Smooth muscle cell (in vitro differentiated cells): ENCODE results near the gene MEGF6. TPM values are rescaled to one million over a fixed set of nuclear protein-coding genes. Genes with fewer than 3 reads are reported as not detected.

Experiments
- DNase-seq: peaks from one replicate; lab custom pipeline; 2025; ENCODE audit not compliant: unreplicated experiment; lab: John Stamatoyannopoulos, UW
- H2AFZ ChIP-seq: fragments of 200-600 bp; sonication (generic); 2 replicates; pipeline ENCODE4 v1.6.0; 2016; ENCODE audit warnings: antibody characterized with exemption, low read depth, mild to moderate bottlenecking
- H3F3A ChIP-seq: fragments of 200-600 bp; sonication (generic); 2 replicates; pipeline ENCODE4 v1.6.0; 2017; ENCODE audit warnings: antibody characterized with exemption, low read depth
- H3K27ac ChIP-seq: fragments of 200-600 bp; sonication (generic); 2 replicates; pipeline ENCODE4 v1.5.1; 2016; ENCODE audit warnings: low read depth, mild to moderate bottlenecking
- H3K27me3 ChIP-seq: fragments of 200-600 bp; sonication (generic); 2 replicates; pipeline ENCODE4 v1.6.1; 2016; ENCODE audit warnings: low read depth, mild to moderate bottlenecking
- H3K36me3 ChIP-seq: fragments of 200-600 bp; sonication (generic); 2 replicates; pipeline ENCODE4 v1.5.1; 2016; ENCODE audit warnings: low read depth
- H3K4me1 ChIP-seq: fragments of 200-600 bp; sonication (generic); 2 replicates; pipeline ENCODE4 v1.5.1; 2016; ENCODE audit warnings: low read depth
- H3K4me2 ChIP-seq: fragments of 200-600 bp; sonication (generic); 2 replicates; pipeline ENCODE4 v1.6.0; 2016; ENCODE audit warnings: mild to moderate bottlenecking
- H3K4me3 ChIP-seq: fragments of 200-600 bp; sonication (generic); 2 replicates; pipeline ENCODE4 v1.5.1; 2016; ENCODE audit warnings: mild to moderate bottlenecking
- H3K79me2 ChIP-seq: fragments of 200-600 bp; sonication (generic); 2 replicates; pipeline ENCODE4 v1.6.0; 2016; ENCODE audit warnings: low read depth, mild to moderate bottlenecking
- H3K9ac ChIP-seq: fragments of 200-600 bp; sonication (generic); 2 replicates; pipeline ENCODE4 v1.6.0; 2016; ENCODE audit warnings: low read depth
- H3K9me3 ChIP-seq: fragments of 200-600 bp; sonication (generic); replicated peaks from 2 replicates; pipeline ENCODE4 v1.5.1; 2016; ENCODE audit warnings: low read depth
- H4K20me1 ChIP-seq: fragments of 200-600 bp; sonication (generic); 2 replicates; pipeline ENCODE4 v1.6.0; 2016; ENCODE audit warnings: low read depth
- CTCF ChIP-seq: fragments of 200-600 bp; sonication (generic); IDR thresholded peaks from 2 replicates; pipeline ENCODE4 v1.5.1; 2017; ENCODE audit warnings: borderline replicate concordance, mild to moderate bottlenecking, antibody characterized with exemption; ENCODE audit not compliant: insufficient read depth, poor library complexity, severe bottlenecking
- WGBS: methylation state at CpG from one replicate; pipeline ENCODE4 v1.1.7; 2016; ENCODE audit warnings: low lambda C conversion rate; 5-methylcytosine and 5-hydroxymethylcytosine counted together
- polyA plus RNA-seq: library from polyadenylated mRNA; unstranded; fragments of >200 nt; fragmentation: Nextera tagmentation; extraction: Ambion mirVana; gene quantifications from 2 replicates; pipeline ENCODE4 v1.2.1, GENCODE V29; 2016
- total RNA-seq: library from RNA; depleted of rRNA; stranded (reverse); fragments of >200 nt; gene quantifications from 2 replicates; pipeline ENCODE4 v1.2.3, GENCODE V29; 2014

MEGF6 gene
- total and polyA plus RNA-seq, 2 experiments from 2014 or later: 6.5 to 12.8 TPM

GRCh38 chr1:3546048-3546384 lies 65.3 kb downstream of the MEGF6 start:
- no peak for TF ChIP-seq CTCF
- no peak overlapping the region for H3K4me3 ChIP-seq
- no peak for DNase-seq
- H3K4me2 ChIP-seq: no peak overlapping the region
- H2AFZ ChIP-seq: no peak overlapping the region
- no peaks in the 10 kb centered on the region for H3K27me3 ChIP-seq
- WGBS: no CpG with 5 or more reads among the region's 4 CpGs
- H3K27ac ChIP-seq: no peak overlapping the region
- peaks cover 15% of the 10 kb centered on the region for H3K4me1 ChIP-seq
- no peaks in the 10 kb centered on the region for H3K9me3 ChIP-seq
- H4K20me1 ChIP-seq: no peaks in the 10 kb centered on the region
- no peaks in the 10 kb centered on the region for H3F3A ChIP-seq
- no peak overlapping the region for H3K9ac ChIP-seq
- no peaks in the 10 kb centered on the region for H3K79me2 ChIP-seq
- no peaks in the 10 kb centered on the region for H3K36me3 ChIP-seq

GRCh38 chr1:3545363-3546047 lies 65.8 kb downstream of the MEGF6 start:
- Histone ChIP-seq H2AFZ (no peak overlapping the region), H3K9ac (no peak overlapping the region)

GRCh38 chr1:3544040-3544977 lies 67.0 kb downstream of the MEGF6 start:
- H3K27ac ChIP-seq: no peak overlapping the region

More at GRCh38 chr1:3545363-3546047, 65.8 kb downstream of the MEGF6 start:
- H3K4me2 ChIP-seq: no peak overlapping the region
- no peaks in the 10 kb centered on the region for H3K9me3 ChIP-seq
- H3K27me3 ChIP-seq: no peaks in the 10 kb centered on the region
- H3K4me3 ChIP-seq: no peak overlapping the region
- peaks cover 15% of the 10 kb centered on the region for H3K4me1 ChIP-seq
- no peaks in the 10 kb centered on the region for H3F3A ChIP-seq
- no peaks in the 10 kb centered on the region for H3K36me3 ChIP-seq
- no peaks in the 10 kb centered on the region for H3K79me2 ChIP-seq
- WGBS: 65% methylated on average over 21 of the region's 21 CpGs
- no peak for DNase-seq
- TF ChIP-seq CTCF: no peak
- H4K20me1 ChIP-seq: no peaks in the 10 kb centered on the region
- H3K27ac ChIP-seq: no peak overlapping the region

More at GRCh38 chr1:3544040-3544977, 67.0 kb downstream of the MEGF6 start:
- Histone ChIP-seq H3K4me1 (peaks cover 15% of the 10 kb centered on the region), H4K20me1 (no peaks in the 10 kb centered on the region), H3K4me2 (no peak overlapping the region), H3K4me3 (no peak overlapping the region), H3K79me2 (no peaks in the 10 kb centered on the region), H3K27me3 (no peaks in the 10 kb centered on the region), H2AFZ (no peak overlapping the region), H3F3A (no peaks in the 10 kb centered on the region), H3K9me3 (no peaks in the 10 kb centered on the region), H3K9ac (no peak overlapping the region), H3K36me3 (no peaks in the 10 kb centered on the region)
- TF ChIP-seq CTCF: no peak
- no peak for DNase-seq
- 92% methylated on average over 33 of the region's 33 CpGs for WGBS
